Lower leg skin (tissue), 3 donors: Measurements from ENCODE around the gene PDS5A.

Experiments
- POLR2A ChIP-seq, 2 donors: fragments of 450-650 bp; IDR thresholded peaks; one replicate each; pipeline ENCODE4 v1.6.1; 2016 to 2017; ENCODE audit warnings: antibody characterized with exemption in 2 of 2, mild to moderate bottlenecking in 1 of 2, moderate library complexity in 1 of 2
- TF ChIP-seq, protein P1 (sequence below), 3 donors: fragments of 450-650 bp; IDR thresholded peaks; one replicate each; pipeline ENCODE4 v1.5.1; 2016; ENCODE audit warnings: antibody characterized with exemption in 3 of 3, mild to moderate bottlenecking in 3 of 3, moderate library complexity in 2 of 3

- TF ChIP-seq, protein P1, sequence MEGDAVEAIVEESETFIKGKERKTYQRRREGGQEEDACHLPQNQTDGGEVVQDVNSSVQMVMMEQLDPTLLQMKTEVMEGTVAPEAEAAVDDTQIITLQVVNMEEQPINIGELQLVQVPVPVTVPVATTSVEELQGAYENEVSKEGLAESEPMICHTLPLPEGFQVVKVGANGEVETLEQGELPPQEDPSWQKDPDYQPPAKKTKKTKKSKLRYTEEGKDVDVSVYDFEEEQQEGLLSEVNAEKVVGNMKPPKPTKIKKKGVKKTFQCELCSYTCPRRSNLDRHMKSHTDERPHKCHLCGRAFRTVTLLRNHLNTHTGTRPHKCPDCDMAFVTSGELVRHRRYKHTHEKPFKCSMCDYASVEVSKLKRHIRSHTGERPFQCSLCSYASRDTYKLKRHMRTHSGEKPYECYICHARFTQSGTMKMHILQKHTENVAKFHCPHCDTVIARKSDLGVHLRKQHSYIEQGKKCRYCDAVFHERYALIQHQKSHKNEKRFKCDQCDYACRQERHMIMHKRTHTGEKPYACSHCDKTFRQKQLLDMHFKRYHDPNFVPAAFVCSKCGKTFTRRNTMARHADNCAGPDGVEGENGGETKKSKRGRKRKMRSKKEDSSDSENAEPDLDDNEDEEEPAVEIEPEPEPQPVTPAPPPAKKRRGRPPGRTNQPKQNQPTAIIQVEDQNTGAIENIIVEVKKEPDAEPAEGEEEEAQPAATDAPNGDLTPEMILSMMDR (IDR thresholded peaks at IDR 0.05), result no peak
- TF ChIP-seq POLR2A (IDR thresholded peaks at IDR 0.05), result no peak
Measured at GRCh38 chr4:39825741-39826231, 151.9 kb downstream of the PDS5A start.
